AG04449 (cell line): ENCODE results near the gene GRM1.

Source experiments
- CTCF ChIA-PET: fragments of 350-600 bp; formaldehyde crosslinking; extraction: SDS; loops from one replicate; lab custom pipeline; 2021; ENCODE audit warnings: antibody characterized with exemption; lab: Yijun Ruan, JAX
- POLR2A ChIA-PET: fragments of 400-600, 350-600 bp; formaldehyde crosslinking; extraction: SDS; loops from one replicate; lab custom pipeline; 2020; ENCODE audit warnings: antibody characterized with exemption, inconsistent platforms; lab: Yijun Ruan, JAX
- DNase-seq: peaks from one replicate; pipeline ENCODE4 v3.0.0-alpha.2; 2010; ENCODE audit warnings: low read depth, low spot score
- H3K4me3 ChIP-seq: 2 replicates; pipeline ENCODE4 v1.5.1; 2011; ENCODE audit warnings: low read depth, mild to moderate bottlenecking, control low read depth, low read length
- TF ChIP-seq, protein P1 (sequence below): IDR thresholded peaks from one replicate; pipeline ENCODE4 v1.5.1; 2011; ENCODE audit warnings: mild to moderate bottlenecking, moderate library complexity, low read length, control low read depth, inconsistent platforms; ENCODE audit not compliant: insufficient read depth; ENCODE audit errors: missing control alignments

Gene GRM1

DNA sequence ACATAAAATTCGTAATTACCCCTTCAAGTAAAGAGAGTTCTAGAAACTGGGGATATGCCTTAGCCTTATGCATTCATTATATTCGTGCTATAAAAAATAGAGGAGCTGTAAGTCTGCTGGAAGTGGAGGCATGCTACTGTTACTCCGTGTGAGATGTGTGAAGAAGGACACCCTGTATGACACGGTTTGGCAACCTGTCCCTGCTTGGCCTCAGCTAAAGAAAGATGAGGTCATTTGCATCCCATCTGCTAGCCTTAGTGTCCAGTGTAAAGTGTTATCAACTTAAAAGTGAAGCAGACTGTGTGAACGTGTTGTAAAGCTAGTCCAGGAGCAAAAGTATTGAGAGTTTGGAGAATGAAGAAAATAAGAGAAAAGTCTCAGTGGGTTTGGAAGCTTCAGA is 379.7 kb downstream of the GRM1 start:
- CTCF ChIA-PET: no interaction called here
- no peak for DNase-seq
- H3K4me3 ChIP-seq: no peak overlapping the region
- TF ChIP-seq, protein P1, sequence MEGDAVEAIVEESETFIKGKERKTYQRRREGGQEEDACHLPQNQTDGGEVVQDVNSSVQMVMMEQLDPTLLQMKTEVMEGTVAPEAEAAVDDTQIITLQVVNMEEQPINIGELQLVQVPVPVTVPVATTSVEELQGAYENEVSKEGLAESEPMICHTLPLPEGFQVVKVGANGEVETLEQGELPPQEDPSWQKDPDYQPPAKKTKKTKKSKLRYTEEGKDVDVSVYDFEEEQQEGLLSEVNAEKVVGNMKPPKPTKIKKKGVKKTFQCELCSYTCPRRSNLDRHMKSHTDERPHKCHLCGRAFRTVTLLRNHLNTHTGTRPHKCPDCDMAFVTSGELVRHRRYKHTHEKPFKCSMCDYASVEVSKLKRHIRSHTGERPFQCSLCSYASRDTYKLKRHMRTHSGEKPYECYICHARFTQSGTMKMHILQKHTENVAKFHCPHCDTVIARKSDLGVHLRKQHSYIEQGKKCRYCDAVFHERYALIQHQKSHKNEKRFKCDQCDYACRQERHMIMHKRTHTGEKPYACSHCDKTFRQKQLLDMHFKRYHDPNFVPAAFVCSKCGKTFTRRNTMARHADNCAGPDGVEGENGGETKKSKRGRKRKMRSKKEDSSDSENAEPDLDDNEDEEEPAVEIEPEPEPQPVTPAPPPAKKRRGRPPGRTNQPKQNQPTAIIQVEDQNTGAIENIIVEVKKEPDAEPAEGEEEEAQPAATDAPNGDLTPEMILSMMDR: no peak
- POLR2A ChIA-PET: no interaction called here

GRCh38 chr6:146410851-146411595 is 382.2 kb downstream of the GRM1 start:
- no peak overlapping the region for H3K4me3 ChIP-seq
- DNase-seq: no peak
- CTCF ChIA-PET: no interaction called here
- POLR2A ChIA-PET: no interaction called here
- TF ChIP-seq, protein P1: no peak

DNA sequence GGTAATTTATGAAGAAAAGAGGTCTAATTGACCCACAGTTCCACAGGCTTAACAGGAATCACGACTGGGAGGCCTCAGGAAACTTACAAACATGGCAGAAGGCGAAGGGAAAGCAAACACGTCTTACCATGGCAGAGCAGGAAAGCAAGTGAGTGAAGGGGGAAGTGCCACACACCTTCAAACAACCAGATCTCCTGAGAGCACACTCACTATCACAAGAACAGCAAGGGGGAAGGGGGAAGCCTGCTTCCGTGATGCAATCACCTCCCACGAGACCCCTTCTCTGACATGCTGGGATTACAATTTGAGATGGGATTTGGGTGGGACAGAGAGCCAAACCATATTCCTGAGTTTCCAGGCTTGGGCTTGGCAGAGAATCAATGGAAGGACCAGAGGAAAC is 390.7 kb downstream of the GRM1 start:
- no peak for DNase-seq
- no peak overlapping the region for H3K4me3 ChIP-seq
- TF ChIP-seq, protein P1: no peak
- ChIA-PET CTCF (no interaction called here), POLR2A (no interaction called here)

GRCh38 chr6:146420255-146420654 is 391.4 kb downstream of the GRM1 start:
- CTCF ChIA-PET: no interaction called here
- POLR2A ChIA-PET: no interaction called here
- DNase-seq: no peak
- no peak overlapping the region for H3K4me3 ChIP-seq
- TF ChIP-seq, protein P1: no peak

- H3K4me3 ChIP-seq: no peak overlapping the region
- ChIA-PET CTCF (no interaction called here), POLR2A (no interaction called here)
- TF ChIP-seq, protein P1: no peak
- no peak for DNase-seq
These were observed 394.0 kb downstream of the GRM1 start for GRCh38 chr6:146422789-146423375.

DNA sequence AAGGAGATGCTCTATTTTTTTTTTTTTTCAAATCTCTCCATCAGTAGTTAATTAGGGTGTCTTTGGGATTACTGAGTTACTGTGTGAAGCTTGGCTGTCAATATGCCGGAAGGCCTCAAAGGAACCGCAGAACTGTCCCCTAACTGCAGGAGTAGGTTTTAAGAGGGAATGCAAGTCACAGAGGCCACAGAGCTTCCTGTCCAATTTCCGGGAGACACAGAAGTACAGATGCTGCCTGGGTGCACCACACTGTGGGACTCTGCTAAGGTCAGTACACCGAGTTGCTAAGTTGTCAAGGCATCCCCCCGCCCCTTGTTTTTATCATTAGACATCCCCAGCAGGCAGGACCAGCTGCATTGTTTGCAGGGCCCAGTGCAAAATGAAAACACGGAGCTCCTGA is 394.6 kb downstream of the GRM1 start:
- TF ChIP-seq, protein P1: no peak
- H3K4me3 ChIP-seq: no peak overlapping the region
- ChIA-PET POLR2A (no interaction called here), CTCF (no interaction called here)
- DNase-seq: no peak
